GM10248 (cell line): ENCODE results near the gene RAET1G.
"Not testable (repeated sequence)": the region's sequence is repeated elsewhere in the genome, so short reads cannot be mapped to it uniquely, and the experiment has no call there.

ENCODE experiments used
- CTCF ChIA-PET: fragments of 300-600 bp; sonication (Branson Sonifier 250); formaldehyde crosslinking; extraction: SDS; loops from one replicate; lab custom pipeline; 2021; ENCODE audit warnings: antibody characterized with exemption; lab: Yijun Ruan, JAX
- POLR2A ChIA-PET: fragments of 350-650 bp; sonication (Branson Sonifier 250); formaldehyde crosslinking; extraction: SDS; loops from one replicate; lab custom pipeline; 2020; ENCODE audit warnings: antibody characterized with exemption; lab: Yijun Ruan, JAX
- DNase-seq: peaks from one replicate; pipeline ENCODE4 v3.0.0; 2012; ENCODE audit errors: extremely low spot score
- CTCF ChIP-seq: IDR thresholded peaks from 2 replicates; pipeline ENCODE4 v1.5.1; 2012; ENCODE audit warnings: mild to moderate bottlenecking, low read depth; ENCODE audit errors: extremely low read depth, missing control alignments, control extremely low read depth

The RAET1G gene

GRCh38 chr6:149924206-149924932 lies 1.4 kb upstream of the RAET1G start:
- TF ChIP-seq CTCF = no peak
- no peak for DNase-seq
- POLR2A ChIA-PET = no interaction called here
- CTCF ChIA-PET = interaction anchor here (1.1 to 2.9 kb wide), 6 partner anchors 9 to 471 kb away, joined by 3 to 12 read pairs (median 4); no protein-coding TSS in a partner anchor

GRCh38 chr6:149923327-149923986 lies 536 bp upstream of the RAET1G start:
- CTCF ChIA-PET = interaction anchor here (1.3 to 2.9 kb wide), 3 partner anchors 11 to 89 kb away, joined by 3 to 12 read pairs (median 5); no protein-coding TSS in a partner anchor
- no peak for TF ChIP-seq CTCF
- no peak for DNase-seq
- POLR2A ChIA-PET = no interaction called here

GRCh38 chr6:149922091-149922490 lies 830 bp downstream of the RAET1G start:
- DNase-seq, POLR2A ChIA-PET, CTCF ChIA-PET: not testable (repeated sequence)

- POLR2A ChIA-PET = no interaction called here
- CTCF ChIA-PET = no interaction called here
- DNase-seq = no peak
- no peak for TF ChIP-seq CTCF
Measured at GRCh38 chr6:149921361-149921760, 1.6 kb downstream of the RAET1G start.

GRCh38 chr6:149919834-149920225 lies 3.1 kb downstream of the RAET1G start:
- ChIA-PET CTCF (no interaction called here), POLR2A (no interaction called here)
- TF ChIP-seq CTCF = no peak
- no peak for DNase-seq

GRCh38 chr6:149919126-149919833 lies 3.6 kb downstream of the RAET1G start:
- POLR2A ChIA-PET, CTCF ChIA-PET, DNase-seq: not testable (repeated sequence)

- CTCF ChIA-PET = no interaction called here
- POLR2A ChIA-PET = no interaction called here
- TF ChIP-seq CTCF = no peak
- DNase-seq = no peak
Measured at GRCh38 chr6:149918151-149918905, 4.6 kb downstream of the RAET1G start.
